ENCODE measurements around the gene CDC14A. TPM values are rescaled to one million over a fixed set of nuclear protein-coding genes. Genes with fewer than 3 reads are reported as not detected.
A peak's percentile ranks its signal among the peaks of the same experiment; 100 is the strongest.

CDC14A gene
- total and polyA plus RNA-seq, 2 experiments from 2014 or later = 7.3 to 14.5 TPM

GRCh38 chr1:100411019-100411418 lies 58.7 kb downstream of the CDC14A start:
- Histone ChIP-seq H3K36me3 (replicated peaks; ENCODE audit: insufficient read depth, low read depth) (no peaks in the 10 kb centered on the region), H3K4me3 (no peak overlapping the region), H2AFZ (no peak overlapping the region), H3K9me2 (replicated peaks; ENCODE audit: insufficient read depth) (no peaks in the 10 kb centered on the region), H3K27me3 (no peaks in the 10 kb centered on the region), H4K20me1 (ENCODE audit: insufficient read depth, poor library complexity, severe bottlenecking) (no peaks in the 10 kb centered on the region), H3K9me3 (ENCODE audit: low read depth) (no peaks in the 10 kb centered on the region), H3K79me2 (peaks cover 17% of the 10 kb centered on the region), H3K27ac (no peak overlapping the region), H3K4me2 (no peak overlapping the region), H3K4me1 (ENCODE audit: insufficient read depth) (peaks cover 5% of the 10 kb centered on the region)
- DNase-seq (ENCODE audit: low spot score) = no peak
- WGBS (ENCODE audit: low lambda C conversion rate, missing lambda C conversion rate) = 96% methylated on average over 4 of the region's 4 CpGs
- TF ChIP-seq EZH2 (IDR thresholded peaks at IDR 0.05; ENCODE audit: borderline replicate concordance) = no peak
- TF ChIP-seq, protein P1, sequence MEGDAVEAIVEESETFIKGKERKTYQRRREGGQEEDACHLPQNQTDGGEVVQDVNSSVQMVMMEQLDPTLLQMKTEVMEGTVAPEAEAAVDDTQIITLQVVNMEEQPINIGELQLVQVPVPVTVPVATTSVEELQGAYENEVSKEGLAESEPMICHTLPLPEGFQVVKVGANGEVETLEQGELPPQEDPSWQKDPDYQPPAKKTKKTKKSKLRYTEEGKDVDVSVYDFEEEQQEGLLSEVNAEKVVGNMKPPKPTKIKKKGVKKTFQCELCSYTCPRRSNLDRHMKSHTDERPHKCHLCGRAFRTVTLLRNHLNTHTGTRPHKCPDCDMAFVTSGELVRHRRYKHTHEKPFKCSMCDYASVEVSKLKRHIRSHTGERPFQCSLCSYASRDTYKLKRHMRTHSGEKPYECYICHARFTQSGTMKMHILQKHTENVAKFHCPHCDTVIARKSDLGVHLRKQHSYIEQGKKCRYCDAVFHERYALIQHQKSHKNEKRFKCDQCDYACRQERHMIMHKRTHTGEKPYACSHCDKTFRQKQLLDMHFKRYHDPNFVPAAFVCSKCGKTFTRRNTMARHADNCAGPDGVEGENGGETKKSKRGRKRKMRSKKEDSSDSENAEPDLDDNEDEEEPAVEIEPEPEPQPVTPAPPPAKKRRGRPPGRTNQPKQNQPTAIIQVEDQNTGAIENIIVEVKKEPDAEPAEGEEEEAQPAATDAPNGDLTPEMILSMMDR (IDR thresholded peaks at IDR 0.05; ENCODE audit: poor library complexity) = no peak
- TF ChIP-seq EZH2phosphoT487 (IDR thresholded peaks at IDR 0.05; ENCODE audit: low read depth, severe bottlenecking, unreplicated experiment) = no peak

GRCh38 chr1:100411574-100411973 lies 59.3 kb downstream of the CDC14A start:
- no peaks in the 10 kb centered on the region for H3K27me3 ChIP-seq
- DNase-seq (ENCODE audit: low spot score) = no peak
- H3K4me1 ChIP-seq (ENCODE audit: insufficient read depth) = peaks cover 5% of the 10 kb centered on the region
- H4K20me1 ChIP-seq (ENCODE audit: insufficient read depth, poor library complexity, severe bottlenecking) = no peaks in the 10 kb centered on the region
- no peak overlapping the region for H3K27ac ChIP-seq
- no peak for TF ChIP-seq EZH2 (IDR thresholded peaks at IDR 0.05; ENCODE audit: borderline replicate concordance)
- no peaks in the 10 kb centered on the region for H3K9me2 ChIP-seq (replicated peaks; ENCODE audit: insufficient read depth)
- H3K4me3 ChIP-seq = no peak overlapping the region
- peaks cover 15% of the 10 kb centered on the region for H3K79me2 ChIP-seq
- no peaks in the 10 kb centered on the region for H3K9me3 ChIP-seq (ENCODE audit: low read depth)
- H2AFZ ChIP-seq = no peak overlapping the region
- H3K36me3 ChIP-seq (replicated peaks; ENCODE audit: insufficient read depth, low read depth) = no peaks in the 10 kb centered on the region
- H3K4me2 ChIP-seq = no peak overlapping the region

- H3K9me2 ChIP-seq (replicated peaks; ENCODE audit: insufficient read depth) = no peaks in the 10 kb centered on the region
- no peaks in the 10 kb centered on the region for H3K27me3 ChIP-seq
- H3K9me3 ChIP-seq (ENCODE audit: low read depth) = no peaks in the 10 kb centered on the region
- no peaks in the 10 kb centered on the region for H3K36me3 ChIP-seq (replicated peaks; ENCODE audit: insufficient read depth, low read depth)
- H3K79me2 ChIP-seq = peaks cover 7% of the 10 kb centered on the region
- 83% methylated on average over 2 of the region's 2 CpGs for WGBS (ENCODE audit: low lambda C conversion rate, missing lambda C conversion rate)
- H3K4me1 ChIP-seq (ENCODE audit: insufficient read depth) = peaks cover 5% of the 10 kb centered on the region
- H2AFZ ChIP-seq = no peak overlapping the region
- no peak for DNase-seq (ENCODE audit: low spot score)
- no peak overlapping the region for H3K4me3 ChIP-seq
- H4K20me1 ChIP-seq (ENCODE audit: insufficient read depth, poor library complexity, severe bottlenecking) = no peaks in the 10 kb centered on the region
- H3K27ac ChIP-seq = no peak overlapping the region
- TF ChIP-seq, protein P1 (IDR thresholded peaks at IDR 0.05; ENCODE audit: poor library complexity) = no peak
- TF ChIP-seq EZH2phosphoT487 (IDR thresholded peaks at IDR 0.05; ENCODE audit: low read depth, severe bottlenecking, unreplicated experiment) (no peak), EZH2 (IDR thresholded peaks at IDR 0.05; ENCODE audit: borderline replicate concordance) (no peak)
- H3K4me2 ChIP-seq = no peak overlapping the region
Observed at GRCh38 chr1:100413035-100413434, 60.7 kb downstream of the CDC14A start.

- no peak overlapping the region for H2AFZ ChIP-seq
- no peak for DNase-seq (ENCODE audit: low spot score)
Observed at GRCh38 chr1:100414693-100415497, 62.6 kb downstream of the CDC14A start.

More at GRCh38 chr1:100414693-100415497, 62.6 kb downstream of the CDC14A start:
- H3K4me2 ChIP-seq = no peak overlapping the region
- no peaks in the 10 kb centered on the region for H3K9me3 ChIP-seq (ENCODE audit: low read depth)
- whole genome bisulfite sequencing (ENCODE audit: low lambda C conversion rate, missing lambda C conversion rate) = 81% methylated on average over 5 of the region's 5 CpGs
- no peaks in the 10 kb centered on the region for H3K27me3 ChIP-seq
- TF ChIP-seq EZH2 (IDR thresholded peaks at IDR 0.05; ENCODE audit: borderline replicate concordance) (no peak), EZH2phosphoT487 (IDR thresholded peaks at IDR 0.05; ENCODE audit: low read depth, severe bottlenecking, unreplicated experiment) (no peak)
- TF ChIP-seq, protein P1 (IDR thresholded peaks at IDR 0.05; ENCODE audit: poor library complexity) = no peak
- H3K27ac ChIP-seq = peak overlapping the region; percentile 45
- peaks cover 2% of the 10 kb centered on the region for H3K79me2 ChIP-seq
- peaks cover 5% of the 10 kb centered on the region for H3K4me1 ChIP-seq (ENCODE audit: insufficient read depth)
- no peaks in the 10 kb centered on the region for H3K9me2 ChIP-seq (replicated peaks; ENCODE audit: insufficient read depth)
- no peaks in the 10 kb centered on the region for H3K36me3 ChIP-seq (replicated peaks; ENCODE audit: insufficient read depth, low read depth)
- H4K20me1 ChIP-seq (ENCODE audit: insufficient read depth, poor library complexity, severe bottlenecking) = no peaks in the 10 kb centered on the region
- no peak overlapping the region for H3K4me3 ChIP-seq

Data from hepatocyte (in vitro differentiated cells).